HL-60 (cell line): ENCODE measurements around the gene RPL32.

ENCODE experiments used
- DNase-seq, 2 experiments: peaks; one replicate each; pipeline ENCODE4 v3.0.0-alpha.2; 2010 to 2020; ENCODE audit warnings: low read depth in 1 of 2, low spot score in 1 of 2
- H3K27ac ChIP-seq: fragments of 250-450 bp; sonication (Bioruptor Pico); replicated peaks from 2 replicates; pipeline ENCODE4 v1.5.1; 2020; ENCODE audit warnings: mild to moderate bottlenecking, moderate library complexity
- H3K27me3 ChIP-seq: fragments of 250-450 bp; sonication (Bioruptor Pico); 2 replicates; pipeline ENCODE4 v1.5.1; 2021; ENCODE audit warnings: mild to moderate bottlenecking, moderate library complexity; ENCODE audit not compliant: insufficient read depth, poor library complexity, severe bottlenecking
- H3K4me3 ChIP-seq: replicated peaks from 2 replicates; pipeline ENCODE4 v1.5.1; 2011; ENCODE audit warnings: mild to moderate bottlenecking, control low read depth, low read length; ENCODE audit not compliant: insufficient read depth
- CTCF ChIP-seq: IDR thresholded peaks from one replicate; pipeline ENCODE4 v1.5.1; 2011; ENCODE audit warnings: low read length, control low read depth, inconsistent platforms; ENCODE audit not compliant: insufficient read depth
- GABPA ChIP-seq: IDR thresholded peaks from 2 replicates; pipeline ENCODE4 v1.6.1; 2012; ENCODE audit warnings: low read depth
- POLR2AphosphoS5 ChIP-seq: IDR thresholded peaks from 2 replicates; pipeline ENCODE4 v1.6.1; 2012; ENCODE audit warnings: low read depth
- REST ChIP-seq: IDR thresholded peaks from 2 replicates; pipeline ENCODE4 v1.6.1; 2012; ENCODE audit warnings: low read depth; ENCODE audit not compliant: insufficient replicate concordance
- SPI1 ChIP-seq: IDR thresholded peaks from 2 replicates; pipeline ENCODE4 v1.6.1; 2012; ENCODE audit warnings: low read depth, mild to moderate bottlenecking, borderline replicate concordance

The RPL32 gene

GRCh38 chr3:12810013-12810780 lies 31.2 kb downstream of the RPL32 start:
- peaks cover 4% of the 10 kb centered on the region for H3K27me3 ChIP-seq
- TF ChIP-seq SPI1 = no peak
- TF ChIP-seq REST = no peak
- no peak for TF ChIP-seq POLR2AphosphoS5
- TF ChIP-seq GABPA = no peak
- peak; percentile 33 for TF ChIP-seq CTCF
- peak overlapping the region; percentile 60 for H3K4me3 ChIP-seq
- no peak overlapping the region for H3K27ac ChIP-seq
- peak; percentile 66 to 76 for DNase-seq

- Histone ChIP-seq H3K27ac (no peak overlapping the region), H3K27me3 (peaks cover 4% of the 10 kb centered on the region), H3K4me3 (no peak overlapping the region)
- no peak for TF ChIP-seq SPI1
- no peak for TF ChIP-seq CTCF
- no peak for TF ChIP-seq GABPA
- no peak for TF ChIP-seq REST
- TF ChIP-seq POLR2AphosphoS5 = no peak
- no peak for DNase-seq
These were observed 31.9 kb downstream of the RPL32 start for GRCh38 chr3:12809435-12809834.

- no peak for DNase-seq
- no peak for TF ChIP-seq REST
- TF ChIP-seq SPI1 = no peak
- TF ChIP-seq CTCF = no peak
- no peak for TF ChIP-seq POLR2AphosphoS5
- no peak for TF ChIP-seq GABPA
- Histone ChIP-seq H3K4me3 (no peak overlapping the region), H3K27me3 (peaks cover 4% of the 10 kb centered on the region), H3K27ac (no peak overlapping the region)
These were observed 32.4 kb downstream of the RPL32 start for GRCh38 chr3:12809001-12809400.
